Mesodermal cell (in vitro differentiated cells): ENCODE data around the gene MRPL22.

ENCODE experiments used
- H3K27ac ChIP-seq: 2 replicates; pipeline ENCODE4 v1.7.0; 2013; ENCODE audit warnings: mild to moderate bottlenecking, low read depth, low read length, moderate library complexity; ENCODE audit not compliant: severe bottlenecking
- H3K36me3 ChIP-seq: 2 replicates; pipeline ENCODE4 v1.7.1; 2013; ENCODE audit warnings: mild to moderate bottlenecking, low read length, moderate library complexity; ENCODE audit not compliant: control insufficient read depth, insufficient read depth
- H3K4me1 ChIP-seq: one replicate; pipeline ENCODE4 v1.7.1; 2013; ENCODE audit warnings: mild to moderate bottlenecking, low read length; ENCODE audit not compliant: insufficient read depth, control insufficient read depth, poor library complexity, severe bottlenecking
- H3K4me3 ChIP-seq: 2 replicates; pipeline ENCODE4 v1.7.0; 2013; ENCODE audit warnings: low read length, control low read depth, mild to moderate bottlenecking; ENCODE audit not compliant: insufficient read depth, poor library complexity, severe bottlenecking; ENCODE audit errors: extremely low read depth
- H3K9me3 ChIP-seq: 2 replicates; pipeline ENCODE4 v1.7.1; 2013; ENCODE audit warnings: mild to moderate bottlenecking, low read length, moderate library complexity; ENCODE audit not compliant: control insufficient read depth
- WGBS, 2 experiments: methylation state at CpG; one replicate each; pipeline ENCODE4 v1.1.5; 2013; ENCODE audit warnings: missing lambda C conversion rate in 2 of 2; ENCODE audit not compliant: insufficient coverage in 2 of 2; 5-methylcytosine and 5-hydroxymethylcytosine counted together

The MRPL22 gene

GRCh38 chr5:155017610-155018009 lies 76.7 kb downstream of the MRPL22 start:
- WGBS, 2 experiments = 100% methylated on average over 1 to 2 of the region's 2 CpGs
- H3K4me3 ChIP-seq = no peak overlapping the region
- no peak overlapping the region for H3K27ac ChIP-seq
- H3K36me3 ChIP-seq = no peaks in the 10 kb centered on the region
- no peaks in the 10 kb centered on the region for H3K4me1 ChIP-seq
- no peaks in the 10 kb centered on the region for H3K9me3 ChIP-seq
